ENCODE measurements around the gene CDH4. TPM values are rescaled to one million over a fixed set of nuclear protein-coding genes. Genes with fewer than 3 reads are reported as not detected.

The CDH4 gene
- total and polyA plus RNA-seq, 12 donors = 0.04 to 0.25 (median 0.08) TPM; not detected in 5

- peaks cover 0 to 28% (median 3%) of the 10 kb centered on the region in 7 donors for H3K27me3 ChIP-seq
- H3K4me1 ChIP-seq = no peaks in the 10 kb centered on the region
- peaks cover 0 to 19% (median 0%) of the 10 kb centered on the region in 11 donors for H3K9me3 ChIP-seq
- ATAC-seq (no peak), DNase-seq (no peak)
- H3K36me3 ChIP-seq = no peaks in the 10 kb centered on the region
- intact Hi-C loops (cut with DNase I) = no loop called here
- WGBS, 2 donors = 91 to 93% methylated on average over 13 of the region's 13 CpGs
- TF ChIP-seq, protein P1, sequence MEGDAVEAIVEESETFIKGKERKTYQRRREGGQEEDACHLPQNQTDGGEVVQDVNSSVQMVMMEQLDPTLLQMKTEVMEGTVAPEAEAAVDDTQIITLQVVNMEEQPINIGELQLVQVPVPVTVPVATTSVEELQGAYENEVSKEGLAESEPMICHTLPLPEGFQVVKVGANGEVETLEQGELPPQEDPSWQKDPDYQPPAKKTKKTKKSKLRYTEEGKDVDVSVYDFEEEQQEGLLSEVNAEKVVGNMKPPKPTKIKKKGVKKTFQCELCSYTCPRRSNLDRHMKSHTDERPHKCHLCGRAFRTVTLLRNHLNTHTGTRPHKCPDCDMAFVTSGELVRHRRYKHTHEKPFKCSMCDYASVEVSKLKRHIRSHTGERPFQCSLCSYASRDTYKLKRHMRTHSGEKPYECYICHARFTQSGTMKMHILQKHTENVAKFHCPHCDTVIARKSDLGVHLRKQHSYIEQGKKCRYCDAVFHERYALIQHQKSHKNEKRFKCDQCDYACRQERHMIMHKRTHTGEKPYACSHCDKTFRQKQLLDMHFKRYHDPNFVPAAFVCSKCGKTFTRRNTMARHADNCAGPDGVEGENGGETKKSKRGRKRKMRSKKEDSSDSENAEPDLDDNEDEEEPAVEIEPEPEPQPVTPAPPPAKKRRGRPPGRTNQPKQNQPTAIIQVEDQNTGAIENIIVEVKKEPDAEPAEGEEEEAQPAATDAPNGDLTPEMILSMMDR (IDR thresholded peaks at IDR 0.05) = no peak
- H3K27ac ChIP-seq = no peak overlapping the region
- no peak overlapping the region for H3K4me3 ChIP-seq
Measured at GRCh38 chr20:61556673-61557072, 304.6 kb downstream of the CDH4 start.

DNA sequence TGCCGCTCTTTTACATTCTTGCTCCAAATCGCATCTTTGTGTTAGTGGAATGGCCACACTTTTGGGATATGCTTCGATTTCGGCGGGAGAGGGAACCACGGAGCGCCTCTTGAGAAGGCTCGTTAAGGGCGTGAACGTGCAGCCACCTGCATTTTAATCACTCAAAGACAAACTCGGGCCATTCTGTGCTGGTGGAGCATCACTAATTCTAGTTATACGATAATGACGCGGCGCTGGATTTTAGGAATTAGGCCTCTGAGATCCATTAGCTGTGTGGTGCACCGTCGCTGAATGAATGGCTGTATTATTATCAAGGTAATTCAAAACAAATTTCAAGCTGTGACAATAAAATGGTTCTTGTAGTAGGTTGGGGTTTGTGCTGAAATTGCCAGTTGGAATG, 305.6 kb downstream of the CDH4 start:
- Histone ChIP-seq H3K4me1 (no peaks in the 10 kb centered on the region), H3K4me3 (no peak overlapping the region), H3K36me3 (no peaks in the 10 kb centered on the region), H3K27me3 (peaks cover 0 to 29% (median 3%) of the 10 kb centered on the region in 7 donors), H3K27ac (no peak overlapping the region), H3K9me3 (peaks cover 0 to 10% (median 0%) of the 10 kb centered on the region in 11 donors)
- intact Hi-C loops (cut with DNase I) = no loop called here
- TF ChIP-seq, protein P1 (IDR thresholded peaks at IDR 0.05) = no peak
- ATAC-seq (no peak), DNase-seq (no peak)
- 92% methylated on average over 17 of the region's 17 CpGs for WGBS, 2 donors

GRCh38 chr20:61558726-61559125, 306.7 kb downstream of the CDH4 start:
- Histone ChIP-seq H3K4me3 (no peak overlapping the region), H3K36me3 (no peaks in the 10 kb centered on the region), H3K9me3 (peaks cover 0 to 6% (median 0%) of the 10 kb centered on the region in 11 donors), H3K27ac (no peak overlapping the region), H3K4me1 (no peaks in the 10 kb centered on the region), H3K27me3 (peaks cover 0 to 38% (median 5%) of the 10 kb centered on the region in 7 donors)
- intact Hi-C loops (cut with DNase I) = no loop called here
- ATAC-seq = no peak
- TF ChIP-seq, protein P1 (IDR thresholded peaks at IDR 0.05) = no peak
- 68 to 70% methylated on average over 10 of the region's 10 CpGs for WGBS, 2 donors
- DNase-seq = no peak

DNA sequence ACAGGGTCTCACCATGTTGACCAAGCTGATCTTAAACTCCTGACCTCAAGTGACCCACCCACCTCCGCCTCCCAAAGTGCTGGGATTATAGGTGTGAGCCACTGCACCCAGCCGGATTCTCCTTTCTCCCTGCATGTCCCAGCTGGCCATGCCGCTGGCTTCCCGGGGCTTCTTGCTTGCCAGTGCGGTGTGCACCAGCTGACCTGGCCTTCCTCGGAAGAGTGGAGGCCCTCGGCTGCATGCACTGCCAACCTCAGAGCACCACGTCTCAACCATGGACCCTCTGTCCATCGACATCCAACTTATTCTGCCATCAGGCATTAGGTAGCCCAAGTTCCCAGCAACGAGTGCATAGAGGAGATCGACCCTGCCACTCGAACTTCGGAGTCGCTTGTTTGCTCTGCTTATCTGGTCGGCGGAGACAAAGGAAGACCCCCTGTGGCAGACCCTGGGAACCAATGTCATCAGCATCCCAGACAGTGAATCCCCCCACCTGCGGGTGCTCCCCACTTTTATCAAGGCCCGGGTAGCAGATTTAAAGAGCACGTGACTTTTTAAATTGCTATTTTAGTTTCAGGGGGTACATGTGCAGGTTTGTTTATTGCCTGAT, 307.8 kb downstream of the CDH4 start:
- no peak for DNase-seq
- H3K4me1 ChIP-seq = no peaks in the 10 kb centered on the region
- H3K4me3 ChIP-seq = no peak overlapping the region
- no peak overlapping the region for H3K27ac ChIP-seq
- WGBS, 2 donors = 59 to 60% methylated on average over 19 of the region's 19 CpGs
- H3K27me3 ChIP-seq = peaks cover 0 to 39% (median 7%) of the 10 kb centered on the region in 7 donors
- no peak for ATAC-seq
- intact Hi-C loops (cut with DNase I) = loop anchor here in 1 of 10 donors (5.0 kb wide), 1 partner anchor 262 kb away; no protein-coding TSS in a partner anchor
- no peaks in the 10 kb centered on the region for H3K36me3 ChIP-seq
- TF ChIP-seq, protein P1 (IDR thresholded peaks at IDR 0.05) = no peak
- H3K9me3 ChIP-seq = peaks cover 0 to 3% (median 0%) of the 10 kb centered on the region in 11 donors

Data from heart right ventricle (tissue), 16 donors.